Activated T-helper 1 cell treated with anti-CD3 and anti-CD28 coated beads, Interleukin-2, amount 50 U/mL, for 16 hours (primary cell): ENCODE data around the gene SH3GL1.
A peak's percentile ranks its signal among the peaks of the same experiment; 100 is the strongest.

Source experiments
- DNase-seq, 2 donors: peaks; one replicate each; pipeline ENCODE4 v3.0.0-alpha.2; 2020; ENCODE audit warnings: low read depth in 1 of 2, low spot score in 1 of 2

SH3GL1 gene

DNA sequence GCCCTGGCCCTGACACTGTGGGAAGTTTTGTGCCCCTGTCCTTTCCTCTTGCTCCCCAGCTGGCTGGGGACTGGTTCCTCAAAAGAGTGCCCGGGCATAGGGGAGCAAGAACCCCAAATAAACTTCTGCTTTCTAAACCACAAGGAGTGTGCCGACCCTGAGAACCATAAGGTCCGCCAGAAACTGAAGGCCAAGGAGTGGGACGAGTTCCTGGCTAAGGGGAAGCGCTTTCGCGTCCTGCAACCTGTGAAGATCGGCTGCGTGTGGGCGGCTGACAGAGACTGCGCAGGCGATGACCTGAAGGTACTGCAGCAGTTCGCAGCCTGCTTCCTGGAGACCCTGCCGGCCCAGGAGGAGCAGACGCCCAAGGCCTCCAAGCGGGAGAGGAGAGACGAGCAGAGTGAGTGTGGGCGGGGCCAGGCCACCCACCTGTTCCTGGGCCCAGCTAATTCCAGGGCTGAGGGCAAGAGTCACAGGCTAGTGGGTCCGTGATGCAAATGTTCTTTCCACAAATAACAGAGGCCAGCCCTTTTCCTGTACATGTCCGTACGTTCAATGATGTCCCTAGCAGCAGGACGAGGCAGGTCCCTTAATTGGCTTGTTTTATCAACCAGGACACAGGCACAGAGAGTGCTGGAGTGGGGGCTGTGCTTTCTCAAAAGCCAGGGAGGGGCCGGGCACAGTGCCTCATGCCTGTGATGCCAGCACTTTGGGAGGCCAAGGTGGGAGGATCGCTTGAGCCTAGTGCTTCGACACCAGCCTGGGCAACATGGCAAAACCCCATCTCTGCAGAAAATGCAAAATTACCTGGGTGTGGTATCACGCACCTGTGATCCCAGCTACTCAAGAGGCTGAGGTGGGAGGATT lies 31.7 kb upstream of the SH3GL1 start:
- DNase-seq: no peak

DNA sequence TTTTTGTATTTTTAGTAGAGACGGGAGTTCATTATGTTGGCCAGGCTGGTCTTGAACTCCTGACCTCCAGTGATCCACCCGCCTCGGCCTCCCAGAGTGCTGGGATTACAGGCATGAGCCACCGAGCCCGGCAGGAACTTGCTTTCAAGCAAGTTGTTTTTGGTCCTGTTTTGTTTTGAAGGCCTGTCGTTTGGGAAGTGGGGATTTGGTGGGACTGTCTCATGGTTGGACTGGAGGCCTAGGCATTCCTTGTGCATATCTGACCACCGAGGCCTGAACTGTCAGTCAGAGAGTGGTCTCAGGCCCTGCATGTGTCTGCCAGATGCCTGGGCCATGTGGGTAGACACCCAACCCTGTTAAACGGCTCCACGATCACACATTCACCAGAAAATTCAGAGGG lies 30.9 kb upstream of the SH3GL1 start:
- no peak for DNase-seq

- no peak for DNase-seq
Observed at GRCh38 chr19:4430760-4431159, 30.4 kb upstream of the SH3GL1 start.

GRCh38 chr19:4429771-4430171 lies 29.4 kb upstream of the SH3GL1 start:
- DNase-seq: no peak

DNA sequence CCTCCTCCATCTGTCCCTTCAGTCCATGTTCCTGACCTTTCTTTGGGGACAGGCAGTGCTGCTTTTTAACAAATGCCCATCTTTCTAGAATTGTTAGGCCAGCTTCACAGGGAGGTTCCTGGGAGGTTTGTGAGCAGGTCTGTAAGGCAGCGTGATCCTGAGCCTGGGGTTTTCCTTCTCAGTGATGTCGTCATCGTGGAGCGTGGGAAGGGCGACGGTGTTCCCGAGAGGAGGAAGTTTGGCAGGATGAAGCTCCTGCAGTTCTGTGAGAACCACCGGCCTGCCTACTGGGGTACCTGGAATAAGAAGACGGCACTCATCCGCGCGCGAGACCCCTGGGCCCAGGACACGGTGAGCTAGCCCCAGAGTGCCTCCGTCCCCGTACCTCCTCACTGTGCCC lies 28.9 kb upstream of the SH3GL1 start:
- no peak for DNase-seq

DNA sequence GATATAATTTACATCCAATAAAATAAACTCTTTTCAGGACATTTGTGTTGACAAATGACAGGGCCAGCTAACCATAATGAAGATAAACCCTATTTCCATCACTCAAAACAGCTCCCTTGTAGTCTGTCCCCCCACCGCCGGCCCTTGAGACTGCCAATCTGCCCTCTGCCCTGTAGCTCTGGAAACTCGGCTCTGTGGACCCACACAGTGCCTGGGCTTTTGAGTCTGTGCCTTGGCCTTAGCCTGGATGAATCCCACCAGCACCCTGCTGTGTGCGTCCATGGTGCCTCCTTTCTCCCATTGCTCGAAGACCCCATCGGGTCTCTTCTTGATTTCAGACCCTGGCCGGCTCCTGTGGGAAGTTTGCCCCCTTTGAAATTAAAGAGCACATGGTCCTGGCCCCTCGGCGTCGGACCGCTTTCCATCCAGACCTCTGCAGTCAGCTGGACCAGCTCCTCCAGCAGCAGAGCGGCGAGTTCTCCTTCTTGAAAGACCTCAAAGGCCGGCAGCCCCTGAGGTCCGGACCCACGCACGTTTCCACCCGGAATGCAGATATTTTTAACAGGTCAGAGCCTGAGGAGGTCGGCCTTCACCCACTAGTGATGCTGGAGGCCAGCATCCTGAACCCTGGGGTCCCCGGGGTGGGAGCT lies 28.1 kb upstream of the SH3GL1 start:
- DNase-seq: no peak

- no peak for DNase-seq
Observed at GRCh38 chr19:4425537-4425936, 25.2 kb upstream of the SH3GL1 start.

- no peak for DNase-seq
Observed at GRCh38 chr19:4423416-4424126, 23.2 kb upstream of the SH3GL1 start.

DNA sequence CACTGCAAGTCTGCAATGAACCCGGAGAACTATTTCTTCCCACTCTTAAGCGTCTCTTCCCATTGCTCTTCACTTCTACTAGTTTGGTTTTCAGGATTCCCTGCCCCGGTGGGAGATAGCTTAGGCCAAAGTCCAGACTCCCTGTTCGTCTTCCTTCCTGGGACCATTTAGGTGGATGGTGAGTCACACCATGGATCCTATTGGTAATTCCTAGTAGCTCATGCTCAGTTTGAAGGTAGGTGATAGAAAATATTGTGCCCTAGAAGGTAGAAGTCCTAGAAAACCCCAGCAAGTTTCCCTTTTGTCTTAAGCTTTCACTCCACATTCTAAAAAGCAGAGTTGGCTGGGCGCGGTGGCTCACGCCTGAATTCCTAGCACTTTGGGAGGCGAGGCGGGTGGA lies 15.9 kb upstream of the SH3GL1 start:
- DNase-seq: no peak

- DNase-seq: no peak
Observed at GRCh38 chr19:4415352-4415751, 15.0 kb upstream of the SH3GL1 start.

DNA sequence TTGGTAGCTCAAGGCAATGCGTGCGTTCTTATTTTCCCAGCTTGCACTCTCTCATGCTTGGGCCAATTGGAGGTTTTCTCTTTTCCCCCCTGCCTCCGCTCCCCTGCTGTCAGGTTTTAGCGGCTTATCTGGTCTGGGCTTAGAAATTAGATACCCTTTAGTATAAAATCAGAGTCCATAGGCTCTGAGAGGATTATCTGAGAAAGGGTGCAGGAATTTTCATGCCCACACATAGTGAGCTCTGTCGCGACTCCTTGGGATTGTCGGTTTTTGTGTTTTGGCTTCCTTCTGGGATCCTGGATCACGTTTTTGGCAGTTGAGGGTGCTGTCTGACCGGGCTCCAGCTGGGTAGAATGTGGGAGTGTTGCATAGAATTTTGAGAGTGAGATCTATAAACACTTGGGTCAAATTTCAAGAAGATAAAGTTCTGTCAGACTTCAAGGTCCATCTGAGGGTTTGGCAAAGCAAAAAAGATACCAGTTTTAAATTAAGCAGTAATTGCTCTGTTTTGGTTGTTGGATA lies 14.5 kb upstream of the SH3GL1 start:
- DNase-seq: no peak

DNA sequence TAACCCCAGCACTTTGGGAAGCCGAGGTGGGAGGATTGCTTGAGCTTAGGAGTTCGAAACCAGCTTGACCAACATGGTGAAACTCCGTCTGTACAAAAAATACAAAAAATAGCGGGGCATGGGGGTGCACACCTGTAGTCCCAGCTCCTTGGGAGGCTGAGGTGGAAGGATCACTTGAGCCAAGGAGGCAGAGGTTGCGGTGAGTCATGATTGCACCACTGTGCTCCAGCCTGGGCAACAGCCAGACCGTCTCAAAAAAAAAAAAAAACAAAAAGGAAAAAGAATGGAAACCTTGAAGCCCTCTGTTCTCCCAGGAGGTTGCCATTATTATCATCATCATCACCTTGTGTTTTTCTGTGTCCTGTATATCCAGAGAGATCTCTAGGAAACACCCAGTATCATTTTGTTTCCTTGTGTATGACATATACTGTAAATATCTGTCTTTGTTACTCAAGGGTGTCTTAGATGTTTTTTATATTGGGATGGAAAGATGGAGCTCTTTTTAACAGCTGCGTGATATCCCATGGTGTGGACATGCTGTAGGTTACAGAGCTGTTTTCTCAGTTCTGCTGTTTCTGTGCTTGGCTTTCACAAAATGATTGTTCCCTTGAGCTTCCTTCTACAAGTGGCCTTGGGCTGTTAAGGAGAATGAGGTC lies 13.9 kb upstream of the SH3GL1 start:
- no peak for DNase-seq

DNA sequence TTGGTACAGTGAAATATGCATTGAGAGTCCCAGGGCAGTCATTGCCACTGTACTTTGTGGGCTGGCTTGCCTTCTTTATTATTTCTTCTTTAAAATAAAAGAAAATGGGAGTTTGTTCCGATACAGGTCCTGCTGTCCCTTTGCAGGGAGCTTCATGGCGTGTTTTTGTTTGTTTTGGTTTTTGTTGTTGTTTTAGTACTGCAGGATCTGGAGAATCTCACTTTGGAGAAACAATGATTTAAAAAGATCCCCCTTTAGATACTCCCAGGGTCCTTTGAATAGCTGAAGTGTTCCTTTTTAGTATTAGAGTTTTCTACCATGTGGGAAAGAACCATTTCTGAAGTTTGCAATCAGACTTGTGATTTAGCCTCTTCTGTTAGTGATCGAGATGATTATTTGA lies 13.2 kb upstream of the SH3GL1 start:
- no peak for DNase-seq

DNA sequence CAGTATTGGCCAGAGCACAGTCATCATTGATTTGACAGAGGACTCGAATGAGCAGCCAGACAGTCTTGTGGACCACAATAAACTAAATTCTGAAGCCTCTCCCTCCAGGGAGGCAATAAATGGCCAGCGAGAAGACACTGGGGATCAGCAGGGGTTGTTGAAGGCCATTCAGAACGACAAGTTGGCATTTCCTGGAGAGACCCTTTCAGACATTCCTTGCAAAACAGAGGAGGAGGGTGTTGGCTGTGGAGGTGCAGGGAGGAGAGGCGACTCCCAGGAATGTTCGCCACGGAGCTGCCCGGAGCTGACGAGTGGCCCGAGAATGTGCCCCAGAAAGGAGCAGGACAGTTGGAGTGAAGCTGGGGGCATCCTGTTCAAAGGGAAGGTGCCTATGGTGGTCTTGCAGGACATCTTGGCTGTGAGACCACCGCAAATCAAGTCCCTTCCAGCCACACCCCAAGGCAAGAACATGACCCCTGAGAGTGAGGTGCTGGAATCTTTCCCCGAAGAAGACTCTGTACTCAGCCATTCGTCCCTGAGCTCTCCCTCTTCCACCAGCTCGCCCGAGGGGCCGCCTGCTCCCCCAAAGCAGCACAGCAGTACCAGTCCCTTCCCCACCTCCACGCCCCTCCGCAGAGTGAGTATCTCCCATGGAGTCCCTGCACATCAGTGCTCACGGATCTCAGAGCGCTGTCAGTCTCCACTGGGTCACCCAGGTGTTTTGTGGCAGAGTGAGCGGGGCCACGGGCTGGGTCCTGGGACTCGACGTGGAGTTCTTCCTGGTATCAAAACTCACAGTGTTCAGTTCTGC lies 9.0 kb upstream of the SH3GL1 start:
- no peak for DNase-seq

GRCh38 chr19:4406626-4407025 lies 6.3 kb upstream of the SH3GL1 start:
- no peak for DNase-seq

GRCh38 chr19:4405977-4406376 lies 5.6 kb upstream of the SH3GL1 start:
- no peak for DNase-seq

DNA sequence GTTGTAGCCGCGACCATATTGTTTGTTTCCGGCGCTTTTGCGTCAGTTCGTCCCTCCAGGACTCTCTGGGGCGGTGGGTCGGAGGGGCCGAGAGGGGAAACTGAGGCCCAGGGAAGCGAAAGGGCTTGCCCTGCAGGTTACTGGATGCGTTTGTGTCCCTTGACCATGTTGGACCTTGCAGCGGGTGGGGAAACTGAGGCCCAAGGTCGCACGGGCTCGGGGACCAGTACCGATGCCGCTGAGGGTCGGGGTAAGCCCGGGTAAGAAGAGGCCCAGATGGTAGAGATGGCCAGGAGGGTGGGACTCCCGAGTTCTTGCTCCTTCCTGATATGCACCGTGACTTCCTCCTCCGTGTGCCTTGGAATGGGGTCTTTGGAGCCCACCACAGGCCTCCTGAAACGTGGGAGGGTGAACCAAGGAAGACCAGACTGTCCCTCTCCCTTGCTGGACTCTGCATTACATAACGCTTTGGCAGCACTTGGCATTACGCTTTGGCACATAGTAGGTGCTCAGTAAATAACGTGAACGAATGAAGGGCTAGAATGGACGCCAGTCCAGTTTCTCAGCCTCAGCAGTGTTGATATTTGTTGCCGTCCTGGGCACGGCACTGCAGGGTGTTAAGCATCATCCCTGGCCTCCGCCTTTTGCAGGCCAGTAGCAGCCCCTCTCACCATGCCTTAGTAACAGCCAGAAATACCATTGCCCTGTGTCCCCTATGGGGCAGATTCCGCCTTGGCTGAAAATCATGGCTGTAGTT lies 2.8 kb upstream of the SH3GL1 start:
- DNase-seq: no peak

DNA sequence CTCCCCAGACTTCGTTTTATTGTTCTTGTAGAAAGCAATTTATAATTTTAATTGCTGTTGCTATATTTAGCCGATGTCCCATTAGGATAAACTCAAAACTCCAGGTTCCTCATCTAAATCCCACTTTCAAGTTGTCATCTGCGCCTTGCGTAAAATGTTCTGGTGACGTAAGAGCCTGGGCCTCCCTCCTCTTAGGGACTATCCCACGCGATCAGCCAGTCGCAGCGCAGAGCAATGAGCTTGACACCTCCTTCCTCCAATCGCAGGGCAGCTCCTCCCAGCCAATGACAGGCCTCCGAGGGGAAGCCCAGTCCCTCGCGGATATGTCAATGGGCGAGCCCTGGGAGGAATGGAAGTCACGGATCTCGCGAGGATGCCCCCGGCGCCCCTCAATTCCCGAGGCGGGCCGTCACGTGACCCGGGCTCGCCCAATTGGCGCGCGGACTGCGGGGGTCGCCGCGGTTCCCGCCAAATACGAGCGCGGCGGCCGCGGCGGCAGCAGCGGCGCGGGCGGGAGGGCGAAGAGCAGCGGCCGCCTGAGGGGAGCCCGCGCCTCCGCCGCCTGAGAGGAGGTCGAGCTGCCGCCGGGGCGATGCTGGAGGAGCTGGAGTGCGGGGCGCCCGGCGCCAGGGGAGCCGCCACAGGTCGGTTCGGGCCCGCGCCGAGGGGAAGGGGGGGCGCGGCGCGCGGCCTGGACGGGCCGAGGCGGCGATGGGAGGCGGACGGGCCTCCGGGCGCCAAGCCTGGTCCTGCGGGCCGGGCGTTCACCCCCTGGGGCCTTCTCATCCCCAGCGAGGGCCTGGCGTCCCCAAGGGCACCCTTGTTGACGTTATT lies 2.0 kb upstream of the SH3GL1 start, which contains the start of gene CHAF1A:
TSS of gene CHAF1A (plus strand) at position 470 of the 834 bp plus-strand sequence. CDS start at position 593, 123 bp downstream.
- DNase-seq: peak; percentile 96 to 98

- no peak for DNase-seq
Observed at GRCh38 chr19:4401769-4402170, 1.4 kb upstream of the SH3GL1 start.
